ENCODE measurements around the gene PRKRA. TPM values are rescaled to one million over a fixed set of nuclear protein-coding genes. Genes with fewer than 3 reads are reported as not detected.

Gene PRKRA
- total RNA-seq, 6 experiments from 2014 or later, result 11.2 to 20.5 (median 14.4) TPM

- DNase-seq, result no peak
- Histone ChIP-seq H3K27ac (peak overlapping the region; percentile 91 to 97 (median 94)), H3K9me3 (no peaks in the 10 kb centered on the region), H3K4me3 (peak overlapping the region; percentile 63 to 69 (median 67)), H3K27me3 (no peaks in the 10 kb centered on the region), H3K4me1 (peaks cover 0 to 33% (median 7%) of the 10 kb centered on the region in 4 donors), H3K36me3 (no peaks in the 10 kb centered on the region)
- intact Hi-C loops (cut with DNase I), result no loop called here
- TF ChIP-seq POLR2A (IDR thresholded peaks at IDR 0.05), result no peak
- no peak for TF ChIP-seq CTCF (IDR thresholded peaks at IDR 0.05)
- WGBS (ENCODE audit: insufficient coverage, low coverage, low lambda C conversion rate, missing lambda C conversion rate), result 1% methylated on average over 10 of the region's 10 CpGs
- no peak for ATAC-seq
Observed at GRCh38 chr2:178478130-178478438, 27.1 kb upstream of the PRKRA start.

- 2% methylated on average over 3 of the region's 3 CpGs for WGBS (ENCODE audit: insufficient coverage, low coverage, low lambda C conversion rate, missing lambda C conversion rate)
- TF ChIP-seq CTCF (IDR thresholded peaks at IDR 0.05) (no peak), POLR2A (IDR thresholded peaks at IDR 0.05) (no peak)
- Histone ChIP-seq H3K36me3 (no peaks in the 10 kb centered on the region), H3K4me3 (peak overlapping the region; percentile 63 to 69 (median 67)), H3K4me1 (peaks cover 0 to 29% (median 7%) of the 10 kb centered on the region in 4 donors), H3K27ac (peak overlapping the region; percentile 91 to 97 (median 94)), H3K27me3 (no peaks in the 10 kb centered on the region), H3K9me3 (no peaks in the 10 kb centered on the region)
- intact Hi-C loops (cut with DNase I), result no loop called here
- ATAC-seq, result no peak
- no peak for DNase-seq
Observed at GRCh38 chr2:178477443-178478129, 26.6 kb upstream of the PRKRA start.

GRCh38 chr2:178476477-178476876, 25.5 kb upstream of the PRKRA start:
- Histone ChIP-seq H3K27me3 (no peaks in the 10 kb centered on the region), H3K4me3 (no peak overlapping the region), H3K27ac (no peak overlapping the region), H3K9me3 (no peaks in the 10 kb centered on the region), H3K36me3 (no peaks in the 10 kb centered on the region), H3K4me1 (peaks cover 0 to 22% (median 7%) of the 10 kb centered on the region in 4 donors)
- DNase-seq (no peak), ATAC-seq (no peak)
- no peak for TF ChIP-seq CTCF (IDR thresholded peaks at IDR 0.05)
- TF ChIP-seq POLR2A (IDR thresholded peaks at IDR 0.05), result no peak
- intact Hi-C loops (cut with DNase I), result no loop called here

GRCh38 chr2:178474560-178474959, 23.6 kb upstream of the PRKRA start:
- H3K4me1 ChIP-seq, result peaks cover 0 to 19% (median 4%) of the 10 kb centered on the region in 4 donors
- intact Hi-C loops (cut with DNase I), result no loop called here
- ATAC-seq (no peak), DNase-seq (no peak)
- TF ChIP-seq POLR2A (IDR thresholded peaks at IDR 0.05) (no peak), CTCF (IDR thresholded peaks at IDR 0.05) (no peak)
- no peak overlapping the region for H3K27ac ChIP-seq
- H3K4me3 ChIP-seq, result no peak overlapping the region
- no peaks in the 10 kb centered on the region for H3K9me3 ChIP-seq
- H3K27me3 ChIP-seq, result no peaks in the 10 kb centered on the region
- 100% methylated on average over 4 of the region's 5 CpGs for WGBS (ENCODE audit: insufficient coverage, low coverage, low lambda C conversion rate, missing lambda C conversion rate)
- H3K36me3 ChIP-seq, result no peaks in the 10 kb centered on the region
